GM20431 (cell line): ENCODE measurements around the gene GTF2F2.
"Not testable (repeated sequence)": the region's sequence is repeated elsewhere in the genome, so short reads cannot be mapped to it uniquely, and the experiment has no call there.

Experiments used
- in situ Hi-C: fragments of 300-500 bp; cut with MseI, MboI; formaldehyde crosslinking; loops from one replicate; pipeline ENCODE4 v1.15.0; 2020; ENCODE audit warnings: low sequenced_read_pairs; ENCODE audit not compliant: unreplicated experiment

GTF2F2 gene

GRCh38 chr13:45297456-45298205, 177.3 kb downstream of the GTF2F2 start:
- in situ Hi-C loops = no loop called here

- in situ Hi-C loops = no loop called here
Observed at GRCh38 chr13:45298206-45298505, 177.8 kb downstream of the GTF2F2 start.

GRCh38 chr13:45298550-45298949, 178.2 kb downstream of the GTF2F2 start:
- in situ Hi-C loops = not testable (repeated sequence)

GRCh38 chr13:45299194-45299593, 178.9 kb downstream of the GTF2F2 start:
- in situ Hi-C loops = no loop called here

GRCh38 chr13:45300190-45300985, 180.1 kb downstream of the GTF2F2 start:
- in situ Hi-C loops = loop anchor here (10.0 kb wide), 1 partner anchor 256 kb away; no protein-coding TSS in a partner anchor

- in situ Hi-C loops = loop anchor here (10.0 kb wide), 1 partner anchor 256 kb away; no protein-coding TSS in a partner anchor
Observed at GRCh38 chr13:45301263-45301662, 181.0 kb downstream of the GTF2F2 start.

GRCh38 chr13:45302507-45302906, 182.2 kb downstream of the GTF2F2 start:
- in situ Hi-C loops = loop anchor here (10.0 kb wide), 1 partner anchor 258 kb away; no protein-coding TSS in a partner anchor

- in situ Hi-C loops = loop anchor here (10.0 kb wide), 1 partner anchor 258 kb away; no protein-coding TSS in a partner anchor
Observed at GRCh38 chr13:45303026-45303425, 182.7 kb downstream of the GTF2F2 start.

- in situ Hi-C loops = loop anchor here (10.0 kb wide), 1 partner anchor 259 kb away; no protein-coding TSS in a partner anchor
Observed at GRCh38 chr13:45303866-45304265, 183.6 kb downstream of the GTF2F2 start.

- in situ Hi-C loops = loop anchor here (10.0 kb wide), 1 partner anchor 260 kb away; no protein-coding TSS in a partner anchor
Observed at GRCh38 chr13:45305079-45305478, 184.8 kb downstream of the GTF2F2 start.

GRCh38 chr13:45306966-45307365, 186.7 kb downstream of the GTF2F2 start:
- in situ Hi-C loops = loop anchor here (10.0 kb wide), 1 partner anchor 262 kb away; no protein-coding TSS in a partner anchor

- in situ Hi-C loops = no loop called here
Observed at GRCh38 chr13:45310341-45311131, 190.2 kb downstream of the GTF2F2 start.

GRCh38 chr13:45314822-45315221, 194.5 kb downstream of the GTF2F2 start:
- in situ Hi-C loops = no loop called here

GRCh38 chr13:45315520-45316167, 195.3 kb downstream of the GTF2F2 start:
- in situ Hi-C loops = no loop called here

- in situ Hi-C loops = no loop called here
Observed at GRCh38 chr13:45316338-45316737, 196.0 kb downstream of the GTF2F2 start.

GRCh38 chr13:45316996-45317395, 196.7 kb downstream of the GTF2F2 start:
- in situ Hi-C loops = no loop called here

- in situ Hi-C loops = no loop called here
Observed at GRCh38 chr13:45320876-45321629, 200.7 kb downstream of the GTF2F2 start.

GRCh38 chr13:45325806-45326205, 205.5 kb downstream of the GTF2F2 start:
- in situ Hi-C loops = no loop called here
